Measurements from ENCODE around the gene CNTNAP2.

- TF ChIP-seq CTCF (IDR thresholded peaks at IDR 0.05) (no peak), POLR2AphosphoS5 (IDR thresholded peaks at IDR 0.05; ENCODE audit: low read depth, low read length) (no peak), REST (IDR thresholded peaks at IDR 0.05; ENCODE audit: insufficient read depth in 1 of 2, low read depth in 2 of 2, low read length in 1 of 2) (no peak), SIN3A (IDR thresholded peaks at IDR 0.05; ENCODE audit: borderline replicate concordance, insufficient read depth, low read depth, low read length) (no peak), TCF7L2 (IDR thresholded peaks at IDR 0.05; ENCODE audit: low read depth, low read length) (no peak)
Measured at GRCh38 chr7:146683439-146683838, 566.8 kb downstream of the CNTNAP2 start.
